ENCODE measurements around the gene FHOD1.

Gene FHOD1

DNA sequence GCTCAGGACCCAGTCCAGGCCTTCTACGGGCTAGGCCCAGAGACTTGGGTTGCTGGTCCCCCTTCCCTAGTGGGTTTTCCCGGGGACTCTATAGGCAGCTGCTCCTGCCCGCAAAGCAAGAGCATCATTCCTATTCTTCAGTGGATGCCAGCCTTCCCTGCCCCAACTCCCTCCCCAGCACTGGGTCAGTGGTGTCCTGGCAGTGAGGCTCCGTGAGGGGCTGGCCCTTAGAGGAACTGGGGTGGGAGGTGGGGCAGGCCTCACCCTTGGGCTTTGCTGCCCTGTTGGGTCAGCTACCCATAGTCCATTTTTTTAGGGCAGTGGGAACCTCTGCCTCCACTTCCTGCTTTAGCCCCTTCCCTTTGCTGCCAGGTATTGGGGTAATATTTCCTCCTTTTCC is 24.2 kb upstream of the FHOD1 start:
- H4K20me1 ChIP-seq (ENCODE audit: insufficient read depth, low read length), result no peaks in the 10 kb centered on the region
- no peaks in the 10 kb centered on the region for H3K9me2 ChIP-seq (ENCODE audit: low read depth, low read length)
- no peaks in the 10 kb centered on the region for H3K4me1 ChIP-seq (ENCODE audit: insufficient read depth, low read length, severe bottlenecking)
- H3F3A ChIP-seq (ENCODE audit: insufficient read depth, low read length), result no peaks in the 10 kb centered on the region
- no peaks in the 10 kb centered on the region for H3K79me2 ChIP-seq (ENCODE audit: insufficient read depth, low read length)
- no peaks in the 10 kb centered on the region for H3K9me3 ChIP-seq (ENCODE audit: low read length)
- no peak overlapping the region for H3K27ac ChIP-seq (ENCODE audit: low read depth, low read length, poor library complexity, severe bottlenecking)
- H3K4me3 ChIP-seq (ENCODE audit: low read depth, low read length, poor library complexity, severe bottlenecking), result no peak overlapping the region
- no peak overlapping the region for H3K9ac ChIP-seq (ENCODE audit: low read length)
- H3K36me3 ChIP-seq (ENCODE audit: insufficient read depth, low read length), result peaks cover 6% of the 10 kb centered on the region
- H3K27me3 ChIP-seq (ENCODE audit: insufficient read depth, low read length), result no peaks in the 10 kb centered on the region
- H2AFZ ChIP-seq (ENCODE audit: low read length), result no peak overlapping the region
- TF ChIP-seq, protein P1, sequence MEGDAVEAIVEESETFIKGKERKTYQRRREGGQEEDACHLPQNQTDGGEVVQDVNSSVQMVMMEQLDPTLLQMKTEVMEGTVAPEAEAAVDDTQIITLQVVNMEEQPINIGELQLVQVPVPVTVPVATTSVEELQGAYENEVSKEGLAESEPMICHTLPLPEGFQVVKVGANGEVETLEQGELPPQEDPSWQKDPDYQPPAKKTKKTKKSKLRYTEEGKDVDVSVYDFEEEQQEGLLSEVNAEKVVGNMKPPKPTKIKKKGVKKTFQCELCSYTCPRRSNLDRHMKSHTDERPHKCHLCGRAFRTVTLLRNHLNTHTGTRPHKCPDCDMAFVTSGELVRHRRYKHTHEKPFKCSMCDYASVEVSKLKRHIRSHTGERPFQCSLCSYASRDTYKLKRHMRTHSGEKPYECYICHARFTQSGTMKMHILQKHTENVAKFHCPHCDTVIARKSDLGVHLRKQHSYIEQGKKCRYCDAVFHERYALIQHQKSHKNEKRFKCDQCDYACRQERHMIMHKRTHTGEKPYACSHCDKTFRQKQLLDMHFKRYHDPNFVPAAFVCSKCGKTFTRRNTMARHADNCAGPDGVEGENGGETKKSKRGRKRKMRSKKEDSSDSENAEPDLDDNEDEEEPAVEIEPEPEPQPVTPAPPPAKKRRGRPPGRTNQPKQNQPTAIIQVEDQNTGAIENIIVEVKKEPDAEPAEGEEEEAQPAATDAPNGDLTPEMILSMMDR (IDR thresholded peaks at IDR 0.05; ENCODE audit: low read length), result no peak
- no peak for TF ChIP-seq EZH2 (IDR thresholded peaks at IDR 0.05; ENCODE audit: borderline replicate concordance, low read length)
- no peak overlapping the region for H3K4me2 ChIP-seq (ENCODE audit: low read length)

DNA sequence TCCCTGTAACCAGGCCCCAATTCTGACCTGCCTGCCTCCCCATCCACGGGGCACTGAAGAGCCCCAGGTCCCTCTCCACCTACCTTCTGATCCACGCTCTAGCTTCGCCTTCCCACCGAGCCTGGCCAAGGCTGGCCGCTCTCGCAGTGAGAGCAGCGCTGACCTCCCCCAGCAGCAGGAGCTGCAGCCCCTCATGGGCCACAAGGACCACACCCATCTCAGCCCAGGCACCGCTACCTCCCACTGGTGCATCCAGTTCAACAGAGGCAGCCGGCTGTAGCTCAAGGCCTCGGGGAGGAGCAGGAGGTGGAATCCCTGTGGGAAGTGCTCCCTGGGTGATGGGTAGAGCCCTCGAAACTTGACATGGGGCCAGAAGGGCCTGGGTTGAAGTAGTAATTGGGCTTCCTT is 23.7 kb upstream of the FHOD1 start:
- Histone ChIP-seq H3K4me2 (ENCODE audit: low read length) (no peak overlapping the region), H3K4me1 (ENCODE audit: insufficient read depth, low read length, severe bottlenecking) (no peaks in the 10 kb centered on the region), H3K36me3 (ENCODE audit: insufficient read depth, low read length) (peaks cover under 1% of the 10 kb centered on the region; the same call in 1 of the 2 replicates), H2AFZ (ENCODE audit: low read length) (no peak overlapping the region), H3K27me3 (ENCODE audit: insufficient read depth, low read length) (0 out of 2 replicates have a peak, but pooled peaks cover 2% of the 10 kb centered on the region), H4K20me1 (ENCODE audit: insufficient read depth, low read length) (no peaks in the 10 kb centered on the region), H3K9me3 (ENCODE audit: low read length) (no peaks in the 10 kb centered on the region), H3K9ac (ENCODE audit: low read length) (no peak overlapping the region), H3K79me2 (ENCODE audit: insufficient read depth, low read length) (no peaks in the 10 kb centered on the region), H3F3A (ENCODE audit: insufficient read depth, low read length) (no peaks in the 10 kb centered on the region), H3K27ac (ENCODE audit: low read depth, low read length, poor library complexity, severe bottlenecking) (no peak overlapping the region), H3K9me2 (ENCODE audit: low read depth, low read length) (no peaks in the 10 kb centered on the region), H3K4me3 (ENCODE audit: low read depth, low read length, poor library complexity, severe bottlenecking) (no peak overlapping the region)
- TF ChIP-seq EZH2 (IDR thresholded peaks at IDR 0.05; ENCODE audit: borderline replicate concordance, low read length), result no peak
- TF ChIP-seq, protein P1 (IDR thresholded peaks at IDR 0.05; ENCODE audit: low read length), result no peak

DNA sequence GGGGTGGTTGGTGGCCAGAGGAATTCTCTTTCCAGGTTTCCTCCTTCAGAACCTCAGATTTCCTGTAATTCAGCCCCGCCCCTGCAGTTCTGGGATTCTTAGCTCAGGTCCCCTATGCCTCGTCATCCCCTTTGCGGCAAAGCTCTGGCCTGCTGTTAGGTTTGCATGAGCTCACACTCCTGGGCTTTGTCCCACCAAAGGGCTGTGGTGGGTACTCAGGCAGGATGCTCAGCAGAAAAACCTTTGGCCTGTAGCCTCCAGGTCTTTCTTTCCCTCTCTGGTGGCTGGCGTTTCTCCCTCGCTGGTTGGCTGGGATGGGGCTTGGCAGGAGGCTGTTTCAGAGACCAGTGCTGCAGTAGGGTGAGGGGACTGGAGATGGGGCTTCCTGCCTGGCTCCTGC is 22.5 kb upstream of the FHOD1 start:
- no peaks in the 10 kb centered on the region for H3K36me3 ChIP-seq (ENCODE audit: insufficient read depth, low read length)
- 0 out of 2 replicates have a peak, but pooled peaks cover 5% of the 10 kb centered on the region for H3K27me3 ChIP-seq (ENCODE audit: insufficient read depth, low read length)
- no peaks in the 10 kb centered on the region for H3K4me1 ChIP-seq (ENCODE audit: insufficient read depth, low read length, severe bottlenecking)
- no peak overlapping the region for H3K4me3 ChIP-seq (ENCODE audit: low read depth, low read length, poor library complexity, severe bottlenecking)
- no peaks in the 10 kb centered on the region for H3K9me2 ChIP-seq (ENCODE audit: low read depth, low read length)
- no peaks in the 10 kb centered on the region for H3K9me3 ChIP-seq (ENCODE audit: low read length)
- no peak overlapping the region for H3K27ac ChIP-seq (ENCODE audit: low read depth, low read length, poor library complexity, severe bottlenecking)
- no peaks in the 10 kb centered on the region for H4K20me1 ChIP-seq (ENCODE audit: insufficient read depth, low read length)
- no peak overlapping the region for H3K4me2 ChIP-seq (ENCODE audit: low read length)
- H3F3A ChIP-seq (ENCODE audit: insufficient read depth, low read length), result no peaks in the 10 kb centered on the region
- H3K9ac ChIP-seq (ENCODE audit: low read length), result no peak overlapping the region
- TF ChIP-seq, protein P1 (IDR thresholded peaks at IDR 0.05; ENCODE audit: low read length), result no peak
- no peak for TF ChIP-seq EZH2 (IDR thresholded peaks at IDR 0.05; ENCODE audit: borderline replicate concordance, low read length)
- H3K79me2 ChIP-seq (ENCODE audit: insufficient read depth, low read length), result no peaks in the 10 kb centered on the region
- no peak overlapping the region for H2AFZ ChIP-seq (ENCODE audit: low read length)
